OCI-LY3 (cell line): ENCODE measurements around the gene SAA1.
A peak's percentile ranks its signal among the peaks of the same experiment; 100 is the strongest.

Experiments used
- H2AFZ ChIP-seq: fragments of 200-600, 300-600 bp; shearing (Covaris generic); 2 replicates; pipeline ENCODE4 v1.6.0; 2014; ENCODE audit warnings: antibody characterized with exemption, low read depth, low read length
- H3K27ac ChIP-seq: fragments of 200-600, 300-600 bp; sonication (generic); 2 replicates; pipeline ENCODE4 v1.5.1; 2014; ENCODE audit warnings: mild to moderate bottlenecking, low read length, moderate library complexity, mixed read lengths
- H3K27me3 ChIP-seq: fragments of 200-600, 300-600 bp; sonication (generic); 2 replicates; pipeline ENCODE4 v1.6.1; 2014; ENCODE audit warnings: low read depth, low read length, mixed read lengths
- H3K36me3 ChIP-seq: fragments of 200-600, 300-600 bp; sonication (generic); replicated peaks from 2 replicates; pipeline ENCODE3; 2014; ENCODE audit warnings: low read depth, low read length, mixed read lengths
- H3K4me1 ChIP-seq: fragments of 300-600, 200-600 bp; sonication (generic); 2 replicates; pipeline ENCODE4 v1.6.1; 2014; ENCODE audit warnings: low read length, mixed read lengths
- H3K4me2 ChIP-seq: fragments of 200-600, 300-600 bp; sonication (generic); 2 replicates; pipeline ENCODE4 v1.6.1; 2014; ENCODE audit warnings: low read length, mixed read lengths
- H3K4me3 ChIP-seq: fragments of 300-600, 200-600 bp; sonication (generic); 2 replicates; pipeline ENCODE4 v1.5.1; 2014; ENCODE audit warnings: antibody characterized with exemption, mild to moderate bottlenecking, low read length, moderate library complexity
- H3K79me2 ChIP-seq: fragments of 300-600, 200-600 bp; shearing (Covaris generic); 2 replicates; pipeline ENCODE4 v1.6.1; 2014; ENCODE audit warnings: mild to moderate bottlenecking, low read length, mixed read lengths
- H3K9ac ChIP-seq: fragments of 300-600, 200-600 bp; shearing (Covaris generic); 2 replicates; pipeline ENCODE4 v1.6.0; 2014; ENCODE audit warnings: mild to moderate bottlenecking, low read length, moderate library complexity
- H3K9me3 ChIP-seq: fragments of 200-600, 300-600 bp; shearing (Covaris generic); 2 replicates; pipeline ENCODE4 v1.6.1; 2014; ENCODE audit warnings: low read length, mixed read lengths; ENCODE audit not compliant: insufficient read depth
- H4K20me1 ChIP-seq: fragments of 200-600, 300-600 bp; sonication (generic); 2 replicates; pipeline ENCODE4 v1.6.1; 2016; ENCODE audit warnings: low read length, mixed read lengths; ENCODE audit not compliant: insufficient read depth
- CTCF ChIP-seq: fragments of 200-600, 300-600 bp; sonication (generic); IDR thresholded peaks from 2 replicates; pipeline ENCODE4 v1.5.1; 2014; ENCODE audit warnings: antibody characterized with exemption, low read length, low read depth
- EZH2phosphoT487 ChIP-seq: fragments of 200-600 bp; shearing (Covaris generic); IDR thresholded peaks from 2 replicates; pipeline ENCODE4 v1.6.1; 2018; ENCODE audit warnings: antibody characterized with exemption, mixed run types, low read depth

Gene SAA1

GRCh38 chr11:18282626-18283025 lies 16.6 kb downstream of the SAA1 start:
- TF ChIP-seq EZH2phosphoT487 (no peak), CTCF (no peak)
- Histone ChIP-seq H3K79me2 (0 out of 2 replicates have a peak, but pooled peaks cover 7% of the 10 kb centered on the region), H3K9ac (no peak overlapping the region; the same call in 1 of the 2 replicates), H3K4me3 (no peak overlapping the region), H3K4me2 (peak overlapping the region; percentile 33), H3K27me3 (no peaks in the 10 kb centered on the region), H3K36me3 (peaks cover 72% of the 10 kb centered on the region), H2AFZ (no peak overlapping the region), H3K9me3 (no peaks in the 10 kb centered on the region), H4K20me1 (0 out of 2 replicates have a peak, but pooled peaks cover 4% of the 10 kb centered on the region), H3K27ac (peak overlapping the region; percentile 45), H3K4me1 (peaks cover 37% of the 10 kb centered on the region)

- H3K4me3 ChIP-seq = no peak overlapping the region
- H3K9me3 ChIP-seq = no peaks in the 10 kb centered on the region
- H3K27ac ChIP-seq = no peak overlapping the region
- H3K4me2 ChIP-seq = no peak overlapping the region
- H3K4me1 ChIP-seq = peaks cover 26% of the 10 kb centered on the region
- no peak for TF ChIP-seq EZH2phosphoT487
- no peak for TF ChIP-seq CTCF
- H3K36me3 ChIP-seq = peaks cover 76% of the 10 kb centered on the region
- no peaks in the 10 kb centered on the region for H3K79me2 ChIP-seq
- no peak overlapping the region for H2AFZ ChIP-seq
- H4K20me1 ChIP-seq = 0 out of 2 replicates have a peak, but pooled peaks cover 3% of the 10 kb centered on the region
- H3K27me3 ChIP-seq = no peaks in the 10 kb centered on the region
- no peak overlapping the region for H3K9ac ChIP-seq
Measured at GRCh38 chr11:18285841-18286240, 19.8 kb downstream of the SAA1 start.

- H3K27ac ChIP-seq = no peak overlapping the region
- no peak overlapping the region for H3K4me3 ChIP-seq
- H3K4me2 ChIP-seq = no peak overlapping the region
- H3K27me3 ChIP-seq = no peaks in the 10 kb centered on the region
- H2AFZ ChIP-seq = no peak overlapping the region
- 0 out of 2 replicates have a peak, but pooled peaks cover 3% of the 10 kb centered on the region for H4K20me1 ChIP-seq
- no peaks in the 10 kb centered on the region for H3K79me2 ChIP-seq
- H3K4me1 ChIP-seq = no peaks in the 10 kb centered on the region
- peaks cover 82% of the 10 kb centered on the region for H3K36me3 ChIP-seq
- no peak overlapping the region for H3K9ac ChIP-seq
- no peaks in the 10 kb centered on the region for H3K9me3 ChIP-seq
- TF ChIP-seq CTCF (no peak), EZH2phosphoT487 (no peak)
Measured at GRCh38 chr11:18288911-18289310, 22.8 kb downstream of the SAA1 start.

- Histone ChIP-seq H2AFZ (no peak overlapping the region), H3K4me1 (peaks cover 41% of the 10 kb centered on the region), H3K27ac (peak overlapping the region; percentile 79), H3K4me2 (peak overlapping the region; percentile 71), H3K79me2 (no peaks in the 10 kb centered on the region), H3K9ac (peak overlapping the region; percentile 16), H4K20me1 (peaks cover 4% of the 10 kb centered on the region; the same call in 1 of the 2 replicates), H3K36me3 (peaks cover 75% of the 10 kb centered on the region), H3K4me3 (peak overlapping the region; percentile 43), H3K27me3 (no peaks in the 10 kb centered on the region), H3K9me3 (no peaks in the 10 kb centered on the region)
- TF ChIP-seq CTCF (no peak), EZH2phosphoT487 (no peak)
Measured at GRCh38 chr11:18294862-18295261, 28.8 kb downstream of the SAA1 start.
